ENCODE results near the gene NCK1. TPM values are rescaled to one million over a fixed set of nuclear protein-coding genes. Genes with fewer than 3 reads are reported as not detected.

The NCK1 gene
- total and polyA plus RNA-seq, 2 donors = 31.9 to 63.3 TPM

- no peak for DNase-seq (ENCODE audit: extremely low spot score)
- H3K4me3 ChIP-seq (ENCODE audit: low read depth, low read length) = no peak overlapping the region
- H3K36me3 ChIP-seq (ENCODE audit: insufficient read depth) = no peaks in the 10 kb centered on the region
- no peaks in the 10 kb centered on the region for H3K4me1 ChIP-seq (ENCODE audit: insufficient read depth)
- 95% methylated on average over 4 of the region's 4 CpGs for WGBS
- H3K27ac ChIP-seq (ENCODE audit: low read depth) = no peak overlapping the region
These were observed 69.6 kb downstream of the NCK1 start for GRCh38 chr3:136931606-136932005.

GRCh38 chr3:136932523-136932922 is 70.5 kb downstream of the NCK1 start:
- H3K27ac ChIP-seq (ENCODE audit: low read depth) = no peak overlapping the region
- WGBS = 82% methylated on average over 1 of the region's 1 CpG
- no peak for DNase-seq (ENCODE audit: extremely low spot score)
- no peaks in the 10 kb centered on the region for H3K36me3 ChIP-seq (ENCODE audit: insufficient read depth)
- H3K4me1 ChIP-seq (ENCODE audit: insufficient read depth) = no peaks in the 10 kb centered on the region
- no peak overlapping the region for H3K4me3 ChIP-seq (ENCODE audit: low read depth, low read length)

GRCh38 chr3:136932978-136933772 is 71.2 kb downstream of the NCK1 start:
- Histone ChIP-seq H3K36me3 (ENCODE audit: insufficient read depth) (no peaks in the 10 kb centered on the region), H3K27ac (ENCODE audit: low read depth) (no peak overlapping the region), H3K4me1 (ENCODE audit: insufficient read depth) (no peaks in the 10 kb centered on the region), H3K4me3 (ENCODE audit: low read depth, low read length) (no peak overlapping the region)
- no peak for DNase-seq (ENCODE audit: extremely low spot score)
- 91% methylated on average over 1 of the region's 1 CpG for WGBS

GRCh38 chr3:136937175-136937574 is 75.2 kb downstream of the NCK1 start:
- Histone ChIP-seq H3K4me1 (ENCODE audit: insufficient read depth) (no peaks in the 10 kb centered on the region), H3K36me3 (ENCODE audit: insufficient read depth) (no peaks in the 10 kb centered on the region), H3K27ac (ENCODE audit: low read depth) (no peak overlapping the region), H3K4me3 (ENCODE audit: low read depth, low read length) (no peak overlapping the region)
- WGBS = 100% methylated on average over 1 of the region's 1 CpG
- no peak for DNase-seq (ENCODE audit: extremely low spot score)

GRCh38 chr3:136937851-136938250 is 75.8 kb downstream of the NCK1 start:
- Histone ChIP-seq H3K4me1 (ENCODE audit: insufficient read depth) (no peaks in the 10 kb centered on the region), H3K27ac (ENCODE audit: low read depth) (no peak overlapping the region), H3K36me3 (ENCODE audit: insufficient read depth) (no peaks in the 10 kb centered on the region), H3K4me3 (ENCODE audit: low read depth, low read length) (no peak overlapping the region)
- no peak for DNase-seq (ENCODE audit: extremely low spot score)
- WGBS = 69% methylated on average over 2 of the region's 2 CpGs

- H3K27ac ChIP-seq (ENCODE audit: low read depth) = no peak overlapping the region
- no peak overlapping the region for H3K4me3 ChIP-seq (ENCODE audit: low read depth, low read length)
- H3K4me1 ChIP-seq (ENCODE audit: insufficient read depth) = peaks cover 2% of the 10 kb centered on the region
- H3K36me3 ChIP-seq (ENCODE audit: insufficient read depth) = no peaks in the 10 kb centered on the region
- DNase-seq (ENCODE audit: extremely low spot score) = no peak
These were observed 76.3 kb downstream of the NCK1 start for GRCh38 chr3:136938334-136938733.

- Histone ChIP-seq H3K4me3 (ENCODE audit: low read depth, low read length) (no peak overlapping the region), H3K4me1 (ENCODE audit: insufficient read depth) (peaks cover 2% of the 10 kb centered on the region), H3K36me3 (ENCODE audit: insufficient read depth) (no peaks in the 10 kb centered on the region), H3K27ac (ENCODE audit: low read depth) (no peak overlapping the region)
- 91% methylated on average over 1 of the region's 1 CpG for WGBS
- DNase-seq (ENCODE audit: extremely low spot score) = no peak
These were observed 77.5 kb downstream of the NCK1 start for GRCh38 chr3:136939489-136939888.

GRCh38 chr3:136942803-136943202 is 80.8 kb downstream of the NCK1 start:
- no peak overlapping the region for H3K27ac ChIP-seq (ENCODE audit: low read depth)
- no peak for DNase-seq (ENCODE audit: extremely low spot score)
- WGBS = 92% methylated on average over 1 of the region's 1 CpG
- peaks cover 2% of the 10 kb centered on the region for H3K4me1 ChIP-seq (ENCODE audit: insufficient read depth)
- no peak overlapping the region for H3K4me3 ChIP-seq (ENCODE audit: low read depth, low read length)
- peaks cover 4% of the 10 kb centered on the region for H3K36me3 ChIP-seq (ENCODE audit: insufficient read depth)

GRCh38 chr3:136943436-136943835 is 81.4 kb downstream of the NCK1 start:
- peaks cover 6% of the 10 kb centered on the region for H3K36me3 ChIP-seq (ENCODE audit: insufficient read depth)
- peaks cover 2% of the 10 kb centered on the region for H3K4me1 ChIP-seq (ENCODE audit: insufficient read depth)
- WGBS = 66% methylated on average over 3 of the region's 3 CpGs
- no peak for DNase-seq (ENCODE audit: extremely low spot score)
- H3K27ac ChIP-seq (ENCODE audit: low read depth) = no peak overlapping the region
- H3K4me3 ChIP-seq (ENCODE audit: low read depth, low read length) = no peak overlapping the region

- Histone ChIP-seq H3K4me3 (ENCODE audit: low read depth, low read length) (no peak overlapping the region), H3K4me1 (ENCODE audit: insufficient read depth) (peaks cover 2% of the 10 kb centered on the region), H3K27ac (ENCODE audit: low read depth) (no peak overlapping the region), H3K36me3 (ENCODE audit: insufficient read depth) (peaks cover 6% of the 10 kb centered on the region)
- 79% methylated on average over 1 of the region's 1 CpG for WGBS
- no peak for DNase-seq (ENCODE audit: extremely low spot score)
These were observed 85.0 kb downstream of the NCK1 start for GRCh38 chr3:136946978-136947377.

- DNase-seq (ENCODE audit: extremely low spot score) = no peak
- Histone ChIP-seq H3K4me3 (ENCODE audit: low read depth, low read length) (no peak overlapping the region), H3K4me1 (ENCODE audit: insufficient read depth) (peaks cover 2% of the 10 kb centered on the region), H3K27ac (ENCODE audit: low read depth) (no peak overlapping the region), H3K36me3 (ENCODE audit: insufficient read depth) (peaks cover 6% of the 10 kb centered on the region)
- 46% methylated on average over 2 of the region's 2 CpGs for WGBS
These were observed 85.5 kb downstream of the NCK1 start for GRCh38 chr3:136947477-136947876.

- no peak for DNase-seq (ENCODE audit: extremely low spot score)
- no peak overlapping the region for H3K27ac ChIP-seq (ENCODE audit: low read depth)
- H3K4me3 ChIP-seq (ENCODE audit: low read depth, low read length) = no peak overlapping the region
- H3K4me1 ChIP-seq (ENCODE audit: insufficient read depth) = no peaks in the 10 kb centered on the region
- peaks cover 6% of the 10 kb centered on the region for H3K36me3 ChIP-seq (ENCODE audit: insufficient read depth)
These were observed 87.1 kb downstream of the NCK1 start for GRCh38 chr3:136949146-136949545.

GRCh38 chr3:136949708-136950107 is 87.7 kb downstream of the NCK1 start:
- 92% methylated on average over 2 of the region's 2 CpGs for WGBS
- no peak overlapping the region for H3K4me3 ChIP-seq (ENCODE audit: low read depth, low read length)

GRCh38 chr3:136950623-136951022 is 88.6 kb downstream of the NCK1 start:
- Histone ChIP-seq H3K4me3 (ENCODE audit: low read depth, low read length) (no peak overlapping the region), H3K27ac (ENCODE audit: low read depth) (no peak overlapping the region), H3K4me1 (ENCODE audit: insufficient read depth) (no peaks in the 10 kb centered on the region), H3K36me3 (ENCODE audit: insufficient read depth) (peaks cover 5% of the 10 kb centered on the region)
- WGBS = 91% methylated on average over 1 of the region's 1 CpG
- DNase-seq (ENCODE audit: extremely low spot score) = no peak

More at GRCh38 chr3:136949708-136950107, 87.7 kb downstream of the NCK1 start:
- H3K4me1 ChIP-seq (ENCODE audit: insufficient read depth) = no peaks in the 10 kb centered on the region
- peaks cover 6% of the 10 kb centered on the region for H3K36me3 ChIP-seq (ENCODE audit: insufficient read depth)
- H3K27ac ChIP-seq (ENCODE audit: low read depth) = no peak overlapping the region
- DNase-seq (ENCODE audit: extremely low spot score) = no peak

Measured in urinary bladder (tissue), 4 donors.